Esophagus (tissue), 2 donors: ENCODE data around the gene MBIP. TPM values are rescaled to one million over a fixed set of nuclear protein-coding genes. Genes with fewer than 3 reads are reported as not detected.

ENCODE experiments used
- H3K27ac ChIP-seq, 2 donors: one replicate each; pipeline ENCODE4 v1.5.1; 2013; ENCODE audit warnings: low read depth in 2 of 2, mild to moderate bottlenecking in 2 of 2, inconsistent platforms in 1 of 2, low read length in 1 of 2, moderate library complexity in 1 of 2
- H3K27me3 ChIP-seq, 2 donors: one replicate each; pipeline ENCODE4 v1.6.1; 2013; ENCODE audit warnings: low read length in 2 of 2, control low read depth in 1 of 2, mild to moderate bottlenecking in 1 of 2; ENCODE audit not compliant: insufficient read depth in 2 of 2, control insufficient read depth in 1 of 2
- H3K36me3 ChIP-seq, 2 donors: one replicate each; pipeline ENCODE4 v1.6.1; 2013; ENCODE audit warnings: low read length in 1 of 2; ENCODE audit not compliant: control insufficient read depth in 2 of 2, insufficient read depth in 2 of 2
- H3K4me1 ChIP-seq, 2 donors: one replicate each; pipeline ENCODE4 v1.6.1; 2013; ENCODE audit warnings: low read length in 1 of 2; ENCODE audit not compliant: control insufficient read depth in 2 of 2, insufficient read depth in 2 of 2
- H3K4me3 ChIP-seq, 2 donors: one replicate each; pipeline ENCODE4 v1.5.1; 2013; ENCODE audit warnings: low read length in 2 of 2, mild to moderate bottlenecking in 2 of 2, low read depth in 1 of 2, moderate library complexity in 1 of 2
- H3K9me3 ChIP-seq, 2 donors: one replicate each; pipeline ENCODE4 v1.6.1; 2013; ENCODE audit warnings: mild to moderate bottlenecking in 2 of 2, low read depth in 1 of 2, low read length in 1 of 2, moderate library complexity in 1 of 2; ENCODE audit not compliant: control insufficient read depth in 2 of 2, insufficient read depth in 1 of 2
- WGBS, 2 donors: extraction: QIAGEN DNeasy Blood & Tissue Kit; methylation state at CpG; one replicate each; pipeline ENCODE4 v1.1.7; 2013; 5-methylcytosine and 5-hydroxymethylcytosine counted together
- polyA plus RNA-seq, 2 donors: library from polyadenylated mRNA; stranded (reverse); fragments of 200-250 nt; gene quantifications; one replicate each; pipeline ENCODE4 v1.2.3, GENCODE V29; 2013
- donor health status: healthy with polysubstance abuse.
- donor health status: Bipolar disorder and iron deficiency.

Gene MBIP
- polyA plus RNA-seq, 2 donors = 9.2 to 11.3 TPM

DNA sequence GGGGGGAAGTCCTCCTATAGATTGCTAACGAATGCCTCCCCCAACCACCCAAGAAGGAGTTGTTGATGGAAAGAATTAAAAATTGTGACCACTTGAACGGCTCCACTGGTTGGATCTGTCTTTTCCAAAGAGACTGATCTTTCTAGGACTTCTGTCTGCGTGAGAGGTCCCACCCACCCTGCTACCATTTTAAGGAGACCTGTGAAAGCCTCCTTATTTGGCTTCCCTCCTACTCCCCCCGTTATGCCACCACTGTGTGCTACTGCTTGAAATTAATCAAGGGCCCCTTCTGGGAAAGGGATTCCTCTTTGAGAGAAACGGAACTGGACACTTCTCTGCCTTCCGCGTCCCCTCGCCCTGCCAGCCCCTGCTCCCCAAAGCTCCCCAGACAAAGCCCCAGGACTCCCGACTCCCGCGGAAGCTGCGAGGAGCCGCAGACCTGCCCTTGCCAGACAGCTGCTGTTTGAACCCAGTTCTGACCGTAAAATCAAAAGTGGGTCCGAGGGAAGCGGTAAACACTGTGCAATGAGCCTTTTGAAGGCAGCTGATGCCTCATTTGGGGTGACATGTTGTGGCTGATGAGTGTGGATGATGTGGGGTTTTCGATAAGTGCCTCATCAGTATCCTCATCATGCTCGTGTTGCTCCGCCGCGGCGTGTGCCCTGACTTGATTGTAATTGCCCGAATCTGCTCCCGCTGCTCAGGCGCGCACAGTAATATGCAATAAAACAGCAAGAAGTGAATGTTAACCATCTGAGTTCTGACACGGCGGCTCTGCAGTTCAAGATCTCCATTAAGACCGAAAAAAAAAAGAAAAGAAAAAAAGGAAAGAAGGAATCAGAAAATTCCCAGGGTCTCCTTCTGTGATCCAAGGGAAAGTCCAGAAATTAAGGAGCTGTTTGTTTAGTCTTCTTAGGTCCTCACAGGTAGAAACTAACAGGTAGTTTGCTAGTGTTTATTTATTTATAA is 48.2 kb downstream of the MBIP start:
- no peak overlapping the region for H3K27ac ChIP-seq

DNA sequence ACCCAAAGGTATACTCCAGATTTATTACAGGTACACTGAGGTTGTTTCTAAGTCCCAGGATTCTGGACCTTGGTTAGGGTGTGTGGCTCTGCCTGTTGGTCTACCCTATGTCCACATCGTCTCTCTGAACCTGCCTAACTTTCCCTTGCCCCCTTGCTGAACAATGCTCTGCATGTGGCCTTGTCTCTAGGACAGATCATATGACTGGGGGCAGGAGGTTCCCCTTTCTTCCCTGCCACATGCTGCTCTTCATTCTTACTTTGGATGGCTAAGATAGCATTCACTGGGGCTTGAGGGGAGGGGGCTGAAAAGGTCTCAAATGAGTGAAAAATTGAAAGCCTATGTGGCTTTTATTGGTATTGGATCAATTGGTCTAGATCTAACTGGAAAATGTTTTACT is 49.2 kb downstream of the MBIP start:
- Histone ChIP-seq H3K27ac (no peak overlapping the region), H3K36me3 (no peaks in the 10 kb centered on the region)
- 54 to 64% methylated on average over 1 of the region's 1 CpG for WGBS, 2 donors

More for the DNA sequence above, 48.2 kb downstream of the MBIP start:
- peaks cover 4 to 5% of the 10 kb centered on the region in 2 donors for H3K4me1 ChIP-seq
- H3K9me3 ChIP-seq = no peaks in the 10 kb centered on the region
- H3K4me3 ChIP-seq = peak overlapping the region; percentile 13 to 38
- no peaks in the 10 kb centered on the region for H3K36me3 ChIP-seq
- 10 to 11% methylated on average over 29 of the region's 29 CpGs for WGBS, 2 donors
- no peaks in the 10 kb centered on the region for H3K27me3 ChIP-seq

DNA sequence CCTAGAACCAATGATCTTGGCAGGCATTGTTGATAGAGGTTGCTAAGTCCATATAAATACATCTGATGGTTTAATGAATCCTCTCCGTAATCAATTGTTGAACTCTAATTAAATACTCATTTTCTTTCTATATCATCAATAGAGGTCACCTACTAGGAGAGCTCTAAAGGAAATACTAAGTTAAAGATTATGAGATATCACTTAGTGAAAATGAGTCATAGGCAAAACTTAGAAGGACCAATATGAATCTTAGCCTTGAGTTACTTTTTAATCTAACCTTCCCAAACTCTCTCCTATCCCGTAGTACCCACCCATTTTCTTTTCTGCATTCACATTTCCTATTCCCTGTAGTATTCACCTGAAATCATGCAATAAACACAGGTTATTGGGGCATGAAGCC is 50.2 kb downstream of the MBIP start:
- peaks cover 0 to 7% of the 10 kb centered on the region in 2 donors for H3K27me3 ChIP-seq
- H3K27ac ChIP-seq = no peak overlapping the region
- peaks cover 4 to 5% of the 10 kb centered on the region in 2 donors for H3K4me1 ChIP-seq
- no peaks in the 10 kb centered on the region for H3K36me3 ChIP-seq
- no peak overlapping the region for H3K4me3 ChIP-seq
- no peaks in the 10 kb centered on the region for H3K9me3 ChIP-seq
- WGBS, 2 donors = 67 to 81% methylated on average over 2 of the region's 2 CpGs

More for the DNA sequence above, 49.2 kb downstream of the MBIP start:
- H3K4me1 ChIP-seq = peaks cover 4 to 5% of the 10 kb centered on the region in 2 donors
- no peaks in the 10 kb centered on the region for H3K9me3 ChIP-seq
- no peak overlapping the region for H3K4me3 ChIP-seq
- peaks cover 0 to 3% of the 10 kb centered on the region in 2 donors for H3K27me3 ChIP-seq

DNA sequence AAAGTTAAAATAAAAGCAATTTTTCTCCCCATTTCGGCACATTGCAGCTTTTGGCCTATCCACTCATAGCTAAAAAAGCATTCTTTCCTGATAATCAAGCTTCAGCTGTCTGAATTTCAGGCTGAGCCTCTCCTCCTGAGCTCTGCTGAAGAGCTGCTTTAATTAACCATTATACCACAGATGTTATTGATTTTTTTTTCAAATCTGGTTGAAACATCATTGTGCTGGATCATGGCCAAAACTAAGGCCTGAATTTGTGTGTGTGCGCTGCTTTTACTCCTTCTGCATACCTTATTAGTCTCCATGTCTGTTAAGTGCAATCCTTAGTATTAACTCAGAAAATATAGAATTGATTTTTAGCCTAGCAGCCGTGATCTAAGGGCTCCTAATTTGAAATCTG is 52.3 kb downstream of the MBIP start:
- H3K36me3 ChIP-seq = no peaks in the 10 kb centered on the region
- 76 to 82% methylated on average over 3 of the region's 3 CpGs for WGBS, 2 donors
- H3K27me3 ChIP-seq = peaks cover 0 to 7% of the 10 kb centered on the region in 2 donors
- H3K27ac ChIP-seq = no peak overlapping the region
- H3K4me1 ChIP-seq = peaks cover 4 to 5% of the 10 kb centered on the region in 2 donors
- H3K9me3 ChIP-seq = no peaks in the 10 kb centered on the region
- no peak overlapping the region for H3K4me3 ChIP-seq

DNA sequence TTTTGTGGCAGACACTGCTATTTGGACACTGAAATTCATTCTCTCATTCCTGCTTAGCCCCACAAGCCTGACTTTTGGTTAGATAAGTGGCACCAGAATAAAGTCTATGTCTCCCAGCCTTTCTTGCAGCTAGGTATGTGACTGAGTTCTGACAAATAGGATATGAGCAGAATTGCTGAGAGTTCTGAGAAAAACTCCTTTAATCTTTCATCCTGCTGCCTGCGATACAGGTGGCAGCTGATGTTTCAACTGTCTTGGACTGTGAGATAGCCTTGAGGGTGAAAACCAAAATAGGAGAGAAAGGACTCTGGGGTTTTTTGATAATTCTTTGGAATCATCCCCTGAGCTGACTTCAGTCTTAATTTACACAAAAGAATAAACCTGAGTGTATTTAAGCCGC is 55.8 kb downstream of the MBIP start:
- Histone ChIP-seq H3K9me3 (no peaks in the 10 kb centered on the region), H3K4me1 (peaks cover 0 to 4% of the 10 kb centered on the region in 2 donors), H3K27me3 (peaks cover 0 to 7% of the 10 kb centered on the region in 2 donors), H3K4me3 (no peak overlapping the region), H3K27ac (no peak overlapping the region), H3K36me3 (no peaks in the 10 kb centered on the region)
- 93 to 95% methylated on average over 2 of the region's 2 CpGs for WGBS, 2 donors

DNA sequence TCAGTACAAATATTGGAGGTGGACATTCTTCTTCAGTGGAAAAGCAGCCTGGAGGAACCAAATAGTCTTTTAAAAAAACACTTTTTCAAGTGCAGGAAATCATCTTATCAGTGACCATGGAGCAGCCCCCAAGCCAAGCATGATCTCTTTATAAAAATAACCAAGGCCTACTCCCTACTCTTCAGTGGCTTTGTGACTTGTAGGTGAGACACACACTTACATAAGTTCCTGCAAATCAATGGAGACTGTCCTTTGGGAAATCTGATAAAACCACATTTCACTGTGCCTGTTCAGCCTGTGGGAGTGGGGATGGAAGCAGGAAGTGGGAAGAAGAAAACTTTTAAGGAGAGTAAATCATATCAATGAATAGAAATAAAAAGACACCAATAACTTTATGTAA is 56.3 kb downstream of the MBIP start:
- Histone ChIP-seq H3K27ac (no peak overlapping the region), H3K9me3 (no peaks in the 10 kb centered on the region), H3K27me3 (peaks cover 0 to 7% of the 10 kb centered on the region in 2 donors), H3K4me3 (no peak overlapping the region), H3K36me3 (no peaks in the 10 kb centered on the region), H3K4me1 (peaks cover 0 to 4% of the 10 kb centered on the region in 2 donors)

DNA sequence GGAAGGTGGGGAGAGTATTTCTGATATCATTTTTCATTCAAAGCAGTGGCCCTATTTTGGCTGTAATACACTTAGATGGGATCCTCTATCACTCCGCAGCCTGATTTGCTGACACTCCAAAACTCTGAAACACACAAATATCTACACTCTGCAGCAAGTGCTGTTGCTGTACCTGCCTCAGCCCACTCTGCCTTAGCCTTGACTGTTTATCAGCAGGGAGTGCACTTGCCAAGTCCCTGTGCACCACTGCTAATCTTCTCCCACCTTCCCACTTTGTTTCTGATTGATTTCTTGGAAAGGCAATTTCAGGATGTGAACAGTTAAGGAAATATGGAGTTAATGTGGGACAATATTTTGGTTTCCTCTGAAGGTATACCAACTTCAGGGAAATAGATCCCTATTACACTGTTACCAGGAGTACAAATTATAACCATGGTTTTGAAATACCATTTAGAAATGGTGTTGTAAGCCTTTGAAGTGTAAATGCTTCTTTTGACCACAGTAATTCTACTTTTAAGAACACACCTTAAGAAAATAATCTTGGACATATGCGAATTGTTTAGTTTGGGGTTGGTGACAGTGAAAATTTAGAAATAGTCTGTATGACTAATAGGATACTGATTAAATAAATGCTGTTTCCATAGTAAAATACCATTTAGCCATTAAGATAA is 59.3 kb downstream of the MBIP start:
- Histone ChIP-seq H3K27ac (no peak overlapping the region), H3K36me3 (no peaks in the 10 kb centered on the region), H3K4me1 (peaks cover 0 to 4% of the 10 kb centered on the region in 2 donors), H3K9me3 (no peaks in the 10 kb centered on the region), H3K4me3 (no peak overlapping the region), H3K27me3 (peaks cover 0 to 2% of the 10 kb centered on the region in 2 donors)
- WGBS, 2 donors = 78 to 80% methylated on average over 2 of the region's 2 CpGs

DNA sequence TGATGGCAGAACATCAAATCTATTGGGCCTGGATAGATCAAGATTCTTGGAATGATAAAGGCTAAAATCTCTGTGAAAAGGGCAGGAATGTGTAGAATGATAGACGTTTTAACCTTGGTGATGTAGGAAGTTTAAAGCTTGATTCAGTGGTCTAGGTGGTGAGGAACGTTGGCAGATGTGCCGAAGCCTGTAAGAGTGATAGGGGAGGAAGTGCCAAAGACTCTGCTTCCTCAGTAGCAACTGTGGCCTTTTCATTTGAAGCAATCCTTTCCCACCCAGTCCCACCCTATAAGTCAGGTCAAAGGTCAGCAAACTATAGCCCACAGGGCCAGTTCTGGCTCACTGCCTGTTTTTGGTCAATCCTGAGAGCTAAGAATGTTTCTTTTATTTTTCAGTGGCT is 62.2 kb downstream of the MBIP start:
- Histone ChIP-seq H3K4me3 (no peak overlapping the region), H3K27ac (no peak overlapping the region), H3K9me3 (no peaks in the 10 kb centered on the region), H3K27me3 (no peaks in the 10 kb centered on the region), H3K36me3 (no peaks in the 10 kb centered on the region), H3K4me1 (peaks cover 0 to 4% of the 10 kb centered on the region in 2 donors)
- 64 to 70% methylated on average over 3 of the region's 3 CpGs for WGBS, 2 donors

DNA sequence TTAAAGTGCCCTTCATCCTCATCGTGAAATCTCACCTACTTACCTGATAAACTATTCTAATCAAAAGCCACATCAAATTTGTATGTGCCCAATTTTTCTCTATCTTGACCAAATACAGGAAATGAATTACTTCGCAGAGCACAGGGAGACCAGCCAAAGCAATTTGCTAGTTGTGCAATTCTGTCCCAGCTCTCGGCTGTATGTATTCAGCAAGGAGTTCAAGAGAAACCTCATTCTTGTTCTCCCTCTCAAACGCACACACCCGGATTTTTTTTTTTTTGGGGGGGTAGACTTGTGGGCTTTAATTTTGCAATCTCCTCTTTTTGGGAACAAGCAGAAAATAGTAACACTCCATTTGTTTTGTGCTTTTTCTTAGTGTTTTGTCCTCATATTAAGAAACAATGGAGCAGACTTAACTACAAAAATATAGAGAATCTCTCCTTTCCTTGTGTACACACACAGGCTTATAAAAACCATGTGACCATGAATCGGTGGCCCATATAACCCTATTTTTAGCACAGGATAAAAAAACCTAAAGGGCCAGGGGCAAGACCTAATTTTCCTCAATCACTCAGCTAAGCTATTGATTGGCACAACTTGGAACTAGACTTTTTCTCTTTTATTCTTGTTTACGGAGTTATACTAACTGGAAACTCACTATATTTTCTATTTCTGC is 64.2 kb downstream of the MBIP start:
- Histone ChIP-seq H3K4me3 (no peak overlapping the region), H3K9me3 (no peaks in the 10 kb centered on the region), H3K4me1 (no peaks in the 10 kb centered on the region), H3K27me3 (no peaks in the 10 kb centered on the region), H3K36me3 (no peaks in the 10 kb centered on the region), H3K27ac (no peak overlapping the region)
- 35 to 45% methylated on average over 7 of the region's 7 CpGs for WGBS, 2 donors
